B cell (primary cell): ENCODE data around the gene FLNB. TPM values are rescaled to one million over a fixed set of nuclear protein-coding genes. Genes with fewer than 3 reads are reported as not detected.

Experiments used
- ATAC-seq: fragments of 200-7000 bp; cut with Tn5 transposase; one replicate; pipeline ENCODE4 v1.10.0; 2021; ENCODE audit warnings: low read depth, mild to moderate bottlenecking, moderate number of reproducible peaks, moderate library complexity
- CTCF ChIA-PET: fragments of 350-600 bp; sonication (Branson Sonifier 250); formaldehyde crosslinking; loops from one replicate; lab custom pipeline; 2021; ENCODE audit warnings: antibody characterized with exemption, inconsistent platforms; lab: Charles Lee
- POLR2A ChIA-PET: fragments of 350-600 bp; sonication (Branson Sonifier 250); formaldehyde crosslinking; loops from one replicate; lab custom pipeline; 2021; ENCODE audit warnings: antibody characterized with exemption; lab: Charles Lee
- DNase-seq: peaks from one replicate; pipeline ENCODE4 v3.0.0; 2013
- H2AFZ ChIP-seq: 2 replicates; pipeline ENCODE4 v1.6.1; 2012; ENCODE audit warnings: mild to moderate bottlenecking, low read depth, low read length; ENCODE audit not compliant: insufficient read depth, poor library complexity, severe bottlenecking
- H3K27ac ChIP-seq, 2 donors: 1 replicate in 1 of 2; 2 replicates in 1 of 2; pipeline ENCODE4 v1.5.1; 2012 to 2013; ENCODE audit warnings: low read length in 2 of 2, mild to moderate bottlenecking in 2 of 2, moderate library complexity in 1 of 2
- H3K27me3 ChIP-seq, 4 experiments: fragments of 200-600 bp in 1 of 4; sonication (generic) in 1 of 4; replicated peaks in 1 of 4; 1 replicate in 2 of 4; 2 replicates in 2 of 4; pipeline versions ENCODE4 v1.6.1 to v1.7.0; 2013 to 2016; ENCODE audit warnings: low read length in 3 of 4, mild to moderate bottlenecking in 2 of 4, mixed read lengths in 1 of 4, moderate library complexity in 1 of 4; ENCODE audit not compliant: insufficient read depth in 4 of 4, control insufficient read depth in 3 of 4; ENCODE audit errors: control extremely low read depth in 1 of 4
- H3K36me3 ChIP-seq, 2 experiments: replicated peaks in 1 of 2; 1 replicate in 1 of 2; 2 replicates in 1 of 2; pipeline versions ENCODE4 v1.6.1 to v1.7.1; 2013; ENCODE audit warnings: low read length in 1 of 2; ENCODE audit not compliant: insufficient read depth in 2 of 2, control insufficient read depth in 1 of 2; ENCODE audit errors: control extremely low read depth in 1 of 2, extremely low read depth in 1 of 2
- H3K4me1 ChIP-seq, 2 donors: fragments of 200-600 bp in 1 of 2; sonication (generic) in 1 of 2; 1 replicate in 1 of 2; 2 replicates in 1 of 2; pipeline versions ENCODE4 v1.5.1 to v1.6.1; 2013 to 2017; ENCODE audit warnings: low read length in 2 of 2; ENCODE audit not compliant: control insufficient read depth in 2 of 2, insufficient read depth in 2 of 2
- H3K4me2 ChIP-seq: replicated peaks from 2 replicates; pipeline ENCODE3; 2012; ENCODE audit warnings: mild to moderate bottlenecking, low read depth, low read length; ENCODE audit not compliant: poor library complexity, severe bottlenecking
- H3K4me3 ChIP-seq, 5 experiments: fragments of 200-600 bp in 1 of 5; sonication (generic) in 1 of 5; 1 replicate in 3 of 5; 2 replicates in 2 of 5; pipeline versions ENCODE4 v1.5.1 to v1.7.0; 2011 to 2016; ENCODE audit warnings: low read length in 4 of 5, mild to moderate bottlenecking in 4 of 5, low read depth in 2 of 5, control low read depth in 1 of 5, moderate library complexity in 1 of 5; ENCODE audit not compliant: insufficient read depth in 1 of 5; ENCODE audit errors: control extremely low read depth in 1 of 5, extremely low read depth in 1 of 5
- H3K79me2 ChIP-seq: fragments of 200-600 bp; sonication (generic); one replicate; pipeline ENCODE4 v1.6.0; 2016; ENCODE audit warnings: low read length; ENCODE audit not compliant: control insufficient read depth, insufficient read depth
- H3K9ac ChIP-seq: fragments of 200-600 bp; sonication (generic); 2 replicates; pipeline ENCODE4 v1.6.1; 2017; ENCODE audit warnings: mild to moderate bottlenecking, low read length, moderate library complexity
- H3K9me3 ChIP-seq, 3 donors: one replicate each; pipeline versions ENCODE4 v1.6.1 to v1.7.1; 2013; ENCODE audit warnings: low read length in 2 of 3; ENCODE audit not compliant: control insufficient read depth in 2 of 3, insufficient read depth in 1 of 3; ENCODE audit errors: control extremely low read depth in 1 of 3
- H4K20me1 ChIP-seq: 2 replicates; pipeline ENCODE4 v1.6.0; 2012; ENCODE audit warnings: mild to moderate bottlenecking, low read length; ENCODE audit not compliant: insufficient read depth, control insufficient read depth, poor library complexity, severe bottlenecking
- H3K27ac Mint-ChIP-seq: one replicate; pipeline ENCODE4 v1.8.0; 2021; ENCODE audit warnings: mixed read lengths
- H3K27me3 Mint-ChIP-seq: one replicate; pipeline ENCODE4 v1.8.0; 2021; ENCODE audit warnings: mixed read lengths
- H3K4me1 Mint-ChIP-seq: one replicate; pipeline ENCODE4 v1.8.0; 2021; ENCODE audit warnings: mixed read lengths
- H3K4me3 Mint-ChIP-seq: one replicate; pipeline ENCODE4 v1.8.0; 2021; ENCODE audit warnings: mixed read lengths
- H3K9me3 Mint-ChIP-seq: one replicate; pipeline ENCODE4 v1.8.0; 2022; ENCODE audit warnings: mixed read lengths; ENCODE audit not compliant: insufficient read depth
- CTCF ChIP-seq: fragments of 200-600 bp; IDR thresholded peaks from one replicate; pipeline ENCODE4 v1.8.0; 2022; ENCODE audit warnings: antibody characterized with exemption, mild to moderate bottlenecking
- EZH2 ChIP-seq: IDR thresholded peaks from 2 replicates; pipeline ENCODE4 v1.6.1; 2012; ENCODE audit warnings: borderline replicate concordance, low read depth, mild to moderate bottlenecking, moderate library complexity, low read length; ENCODE audit not compliant: insufficient read depth, poor library complexity, severe bottlenecking
- WGBS: methylation state at CpG from one replicate; pipeline ENCODE4 v1.1.5; 2013; ENCODE audit warnings: missing lambda C conversion rate; ENCODE audit not compliant: insufficient coverage; 5-methylcytosine and 5-hydroxymethylcytosine counted together
- intact Hi-C: fragments of 100-400 bp; cut with micrococcal nuclease; formaldehyde crosslinking; loops from one replicate; pipeline ENCODE4 v1.10.0; 2022
- polyA plus RNA-seq: library from polyadenylated mRNA; depleted of rRNA; stranded (reverse); fragments of >200 nt; gene quantifications from 2 replicates; pipeline ENCODE4 v1.2.3, GENCODE V29; 2012
- total RNA-seq, 2 donors: library from RNA; stranded (reverse); fragments of 120-200 nt in 1 of 2; gene quantifications; 1 replicate in 1 of 2; 2 replicates in 1 of 2; pipeline versions ENCODE4 v1.2.3 to v1.2.4, GENCODE V29; 2013 to 2022

FLNB gene
- total and polyA plus RNA-seq, 2 donors (not counting 1 experiment from before 2014, with no cell fraction given): 25.5 to 28.3 TPM

DNA sequence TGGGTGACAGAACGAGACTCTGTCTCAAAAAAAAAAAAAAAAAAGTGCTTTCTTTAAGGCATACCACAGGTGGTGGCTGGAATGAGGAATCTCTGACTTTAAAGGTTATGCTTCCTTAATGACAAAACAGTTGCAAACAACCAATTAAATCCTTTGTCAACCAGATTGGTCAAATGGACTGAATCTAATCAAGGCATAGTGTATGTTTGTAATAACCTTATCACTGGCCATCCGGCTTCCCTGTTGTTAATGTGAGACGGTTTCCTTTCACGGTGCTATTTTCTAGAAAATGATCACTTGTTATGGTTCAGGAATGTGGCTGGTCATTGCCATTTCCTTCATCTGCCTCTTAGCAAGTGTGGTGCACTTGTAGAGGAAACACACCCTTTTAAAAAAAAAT, 75.9 kb downstream of the FLNB start:
- ATAC-seq (no peak), DNase-seq (no peak)
- Histone ChIP-seq H3K79me2 (peaks cover 9% of the 10 kb centered on the region), H4K20me1 (no peaks in the 10 kb centered on the region), H3K4me3 (no peak overlapping the region), H3K9me3 (no peaks in the 10 kb centered on the region), H3K4me1 (peaks cover 8 to 35% of the 10 kb centered on the region in 2 donors), H3K4me2 (no peak overlapping the region), H3K9ac (no peak overlapping the region), H3K27me3 (no peaks in the 10 kb centered on the region), H3K27ac (no peak overlapping the region), H2AFZ (no peak overlapping the region), H3K36me3 (peaks cover 1 to 11% of the 10 kb centered on the region in 2 experiments)
- intact Hi-C loops: no loop called here
- Mint-ChIP-seq H3K4me1 (peaks cover 19% of the 10 kb centered on the region), H3K9me3 (no peaks in the 10 kb centered on the region), H3K27ac (no peak overlapping the region), H3K4me3 (no peak overlapping the region), H3K27me3 (no peaks in the 10 kb centered on the region)
- ChIA-PET CTCF (no interaction called here), POLR2A (no interaction called here)
- WGBS: 53% methylated on average over 3 of the region's 4 CpGs
- no peak for TF ChIP-seq EZH2
- TF ChIP-seq CTCF: no peak

DNA sequence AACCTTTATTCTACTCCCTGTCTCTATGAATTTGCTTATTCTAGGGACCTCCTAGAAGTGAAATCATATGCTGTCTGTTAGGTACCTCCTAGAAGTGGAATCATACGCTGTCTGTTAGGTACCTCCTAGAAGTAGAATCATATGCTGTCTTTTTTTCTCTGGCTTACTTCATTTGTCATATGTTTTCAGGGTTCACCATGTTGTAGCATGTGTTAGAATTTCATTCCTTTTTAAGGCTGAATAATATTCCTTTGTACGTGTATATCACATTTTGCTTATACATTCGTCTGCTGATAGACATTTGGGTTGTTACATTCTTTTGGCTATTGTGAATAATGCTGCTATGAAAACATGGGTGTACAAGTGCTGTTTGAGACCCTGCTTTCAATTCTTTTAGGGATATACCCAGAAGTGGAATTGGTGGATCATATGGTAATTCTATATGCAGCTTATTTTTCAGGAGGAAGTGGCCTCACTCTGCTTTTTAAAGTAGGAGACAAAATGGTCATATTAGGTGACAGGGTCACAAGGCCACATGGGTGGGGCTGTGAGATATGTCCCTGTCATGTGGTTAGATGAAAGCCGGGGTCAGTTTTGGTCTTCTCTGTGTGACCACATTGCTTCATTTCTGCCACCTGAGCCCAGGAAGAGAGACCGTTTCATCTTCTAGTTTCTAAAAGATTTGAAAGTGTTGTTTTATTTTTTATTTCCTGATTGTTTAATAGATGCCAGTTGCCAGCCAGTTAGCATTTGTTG, 76.7 kb downstream of the FLNB start:
- no peak overlapping the region for H3K4me3 Mint-ChIP-seq
- no peaks in the 10 kb centered on the region for H4K20me1 ChIP-seq
- H3K9me3 ChIP-seq: no peaks in the 10 kb centered on the region
- H3K4me1 ChIP-seq: peaks cover 8 to 32% of the 10 kb centered on the region in 2 donors
- intact Hi-C loops: no loop called here
- no peaks in the 10 kb centered on the region for H3K9me3 Mint-ChIP-seq
- H3K9ac ChIP-seq: peak overlapping the region; percentile 39
- H3K4me2 ChIP-seq: peak overlapping the region; percentile 61
- peak overlapping the region in 1 of 5 experiments; percentile 38 for H3K4me3 ChIP-seq
- H3K4me1 Mint-ChIP-seq: peaks cover 18% of the 10 kb centered on the region
- peaks cover 9% of the 10 kb centered on the region for H3K79me2 ChIP-seq
- H3K36me3 ChIP-seq: peaks cover 1 to 5% of the 10 kb centered on the region in 2 experiments
- TF ChIP-seq CTCF: no peak
- TF ChIP-seq EZH2: no peak
- ChIA-PET CTCF (no interaction called here), POLR2A (no interaction called here)
- WGBS: 43% methylated on average over 1 of the region's 5 CpGs
- H3K27ac ChIP-seq: peak overlapping the region; percentile 46 to 60
- DNase-seq (no peak), ATAC-seq (no peak)
- no peaks in the 10 kb centered on the region for H3K27me3 Mint-ChIP-seq
- H2AFZ ChIP-seq: peak overlapping the region; percentile 43
- no peaks in the 10 kb centered on the region for H3K27me3 ChIP-seq
- H3K27ac Mint-ChIP-seq: no peak overlapping the region
